Prostate gland (tissue), 2 donors: ENCODE data around the gene RMND5B.

ENCODE experiments used
- CTCF ChIP-seq, 4 experiments: fragments of 200-600 bp in 2 of 4; fragments of 450-650 bp in 2 of 4; sonication (generic) in 2 of 4; IDR thresholded peaks; 1 replicate in 3 of 4; 2 replicates in 1 of 4; pipeline ENCODE4 v1.5.1; 2016 to 2019; ENCODE audit warnings: antibody characterized with exemption in 4 of 4, mild to moderate bottlenecking in 2 of 4, moderate library complexity in 2 of 4
- POLR2A ChIP-seq: fragments of 450-650 bp; IDR thresholded peaks from one replicate; pipeline ENCODE4 v1.6.1; 2016; ENCODE audit warnings: antibody characterized with exemption, mild to moderate bottlenecking
- POLR2AphosphoS5 ChIP-seq: sonication (generic); formaldehyde crosslinking; IDR thresholded peaks from one replicate; pipeline ENCODE4 v1.6.1; 2017; ENCODE audit warnings: antibody characterized with exemption

GRCh38 chr5:178112545-178112944, 18.3 kb upstream of the RMND5B start:
- no peak for TF ChIP-seq CTCF (IDR thresholded peaks at IDR 0.05)
- no peak for TF ChIP-seq POLR2AphosphoS5
- TF ChIP-seq POLR2A, result no peak
